GM21528 (cell line): ENCODE results near the gene SAMHD1.
"Not testable (repeated sequence)": the region's sequence is repeated elsewhere in the genome, so short reads cannot be mapped to it uniquely, and the experiment has no call there.

Experiments used
- ATAC-seq: cut with Tn5 transposase; IDR thresholded peaks from one replicate; pipeline ENCODE4 v1.9.1; 2021; ENCODE audit warnings: mild to moderate bottlenecking, moderate library complexity; ENCODE audit not compliant: unreplicated experiment, low FRiP score

SAMHD1 gene

DNA sequence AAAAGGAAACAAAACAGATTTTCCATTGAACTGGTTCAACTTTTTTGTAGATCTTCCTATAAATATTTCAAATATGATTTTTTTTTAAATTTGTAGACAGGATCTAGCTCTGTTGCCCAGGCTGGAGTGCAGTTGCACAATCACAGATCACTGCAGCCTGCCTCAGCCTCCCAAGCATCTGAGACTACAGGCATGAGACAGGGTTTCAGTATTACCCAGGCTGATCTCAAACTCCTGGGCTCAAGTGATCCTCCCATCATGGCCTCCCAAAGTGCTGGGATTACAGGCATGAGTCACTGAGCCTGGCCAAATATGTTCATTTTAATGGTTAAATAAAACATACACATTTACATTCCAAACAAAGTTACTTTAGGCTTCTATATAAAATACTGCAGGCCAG is 33.6 kb downstream of the SAMHD1 start:
- no peak for ATAC-seq

DNA sequence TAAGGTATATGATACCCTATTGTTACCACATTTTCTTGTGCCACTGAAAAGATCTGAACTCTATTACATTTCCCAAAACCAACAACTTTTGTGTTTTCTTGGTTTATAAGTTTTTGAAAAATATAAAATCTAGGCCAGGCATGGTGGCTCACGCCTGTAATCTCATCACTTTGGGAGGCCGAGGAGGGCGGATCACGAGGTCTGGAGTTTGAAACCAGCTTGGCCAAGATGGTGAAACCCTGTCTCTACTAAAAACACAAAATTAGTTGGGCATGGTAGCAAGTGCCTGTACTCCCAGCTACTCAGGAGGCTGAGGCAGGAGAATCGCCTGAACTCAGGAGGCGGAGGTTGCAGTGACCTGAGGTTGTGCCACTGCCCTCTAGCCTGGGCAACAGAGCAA is 34.3 kb downstream of the SAMHD1 start:
- no peak for ATAC-seq

DNA sequence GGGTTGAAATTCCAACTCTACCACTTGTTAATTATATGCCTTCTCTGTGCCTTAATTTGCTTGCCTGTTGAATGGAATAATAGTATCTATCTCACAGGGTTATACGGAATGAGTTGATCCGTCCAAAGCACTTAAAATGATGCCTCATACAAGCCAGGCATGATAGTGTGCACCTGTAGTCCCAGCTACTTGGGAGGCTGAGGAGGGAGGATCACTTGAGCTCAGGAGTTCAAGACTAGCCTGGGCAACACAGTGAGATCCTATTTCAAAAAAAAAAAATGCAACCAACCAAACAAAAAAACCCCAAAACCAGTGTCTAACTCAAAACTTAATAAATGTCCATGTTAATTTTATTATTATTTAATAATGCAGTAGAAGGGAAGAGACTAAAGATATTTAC is 35.3 kb downstream of the SAMHD1 start:
- ATAC-seq: no peak

DNA sequence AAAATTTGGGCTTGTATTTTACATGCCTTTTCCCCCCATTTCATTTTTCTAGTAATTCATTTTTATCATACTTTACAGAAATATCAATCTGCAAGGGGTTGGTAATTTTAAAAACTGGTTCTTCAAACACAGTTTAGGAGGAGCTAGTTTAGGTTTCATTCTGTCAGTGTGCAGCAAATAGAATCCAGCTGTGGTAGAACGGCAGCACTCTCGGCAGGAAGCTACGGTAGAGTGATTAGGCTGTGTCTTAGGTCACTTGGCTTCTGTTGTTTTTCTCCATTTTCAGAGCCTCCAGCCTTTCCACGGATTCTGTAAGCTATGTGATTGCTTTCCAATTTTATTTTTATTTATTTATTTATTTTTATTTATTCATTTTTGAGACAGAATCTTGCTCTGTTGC is 42.9 kb downstream of the SAMHD1 start:
- ATAC-seq: no peak

DNA sequence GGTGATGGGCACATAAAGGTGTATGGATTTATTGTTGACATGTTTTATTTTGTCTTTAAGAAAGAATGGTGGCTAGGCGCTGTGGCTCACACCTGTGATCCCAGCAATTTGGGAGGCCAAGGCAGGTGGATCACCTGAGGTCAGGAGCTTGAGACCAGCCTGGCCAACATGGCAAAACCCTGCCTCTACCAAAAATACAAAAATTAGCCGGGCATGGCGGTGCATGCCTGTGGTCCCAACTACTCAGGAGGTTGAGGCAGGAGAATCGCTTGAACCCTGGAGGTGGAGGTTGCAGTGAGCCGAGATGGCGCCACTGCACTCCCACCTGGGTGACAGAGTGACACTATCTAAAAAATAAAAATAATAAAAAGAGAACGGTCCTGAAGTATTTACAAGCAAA is 45.4 kb downstream of the SAMHD1 start:
- not testable (repeated sequence) for ATAC-seq

DNA sequence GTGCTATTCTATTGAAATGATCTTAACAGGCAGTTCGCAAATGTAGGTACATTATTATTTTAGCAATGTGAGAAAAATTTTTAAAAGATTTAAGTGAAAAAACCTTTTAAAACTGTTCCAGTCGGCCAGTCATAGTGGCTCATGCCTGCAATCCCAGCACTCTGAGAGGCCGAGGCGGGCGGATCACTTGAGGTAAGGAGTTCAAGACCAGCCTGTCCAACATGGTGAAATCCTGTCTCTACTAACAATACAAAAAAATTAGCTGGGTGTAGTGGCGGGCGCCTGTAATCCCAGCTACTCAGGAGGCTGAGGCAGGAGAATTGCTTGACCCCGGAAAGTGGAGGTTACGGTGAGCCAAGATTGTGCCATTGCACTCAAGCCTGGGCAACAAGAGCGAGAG is 45.9 kb downstream of the SAMHD1 start:
- not testable (repeated sequence) for ATAC-seq

DNA sequence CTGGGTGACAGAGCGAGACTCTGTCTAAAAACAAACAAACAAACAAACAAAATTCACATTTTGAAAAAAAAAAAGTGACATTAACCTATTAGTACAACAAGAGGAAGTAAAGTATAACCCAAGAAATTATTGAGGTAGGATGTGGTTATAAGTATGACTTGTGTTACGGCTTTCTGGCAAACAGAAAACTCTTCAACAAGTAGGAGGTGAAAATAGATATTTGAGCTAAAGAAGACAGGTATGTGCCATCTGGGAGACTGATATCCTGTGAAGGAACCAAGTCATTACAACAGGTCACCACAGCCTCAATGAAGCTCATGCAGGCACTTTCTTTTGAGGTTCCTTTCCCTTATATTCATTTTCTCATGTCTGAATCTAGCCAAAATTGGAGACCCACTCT is 46.8 kb downstream of the SAMHD1 start:
- no peak for ATAC-seq

DNA sequence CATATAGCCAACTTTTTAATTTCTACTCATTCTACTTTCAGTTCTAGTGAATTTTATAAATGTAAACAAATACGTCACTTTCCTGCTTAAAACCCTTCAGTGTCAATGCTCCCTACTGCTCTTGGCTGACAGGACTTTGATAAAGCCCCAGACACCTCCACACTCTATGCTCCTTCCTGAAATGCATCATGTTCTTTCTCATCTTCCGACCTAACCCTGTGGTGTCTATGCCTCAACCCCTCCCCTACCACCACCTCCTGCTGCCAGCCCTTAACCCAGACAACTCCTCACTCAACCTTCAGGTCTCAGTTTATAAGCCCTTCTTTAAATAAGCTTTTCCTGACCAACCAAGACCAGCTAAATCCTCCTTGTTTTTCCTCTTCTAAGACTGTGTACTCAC is 56.5 kb downstream of the SAMHD1 start:
- no peak for ATAC-seq

DNA sequence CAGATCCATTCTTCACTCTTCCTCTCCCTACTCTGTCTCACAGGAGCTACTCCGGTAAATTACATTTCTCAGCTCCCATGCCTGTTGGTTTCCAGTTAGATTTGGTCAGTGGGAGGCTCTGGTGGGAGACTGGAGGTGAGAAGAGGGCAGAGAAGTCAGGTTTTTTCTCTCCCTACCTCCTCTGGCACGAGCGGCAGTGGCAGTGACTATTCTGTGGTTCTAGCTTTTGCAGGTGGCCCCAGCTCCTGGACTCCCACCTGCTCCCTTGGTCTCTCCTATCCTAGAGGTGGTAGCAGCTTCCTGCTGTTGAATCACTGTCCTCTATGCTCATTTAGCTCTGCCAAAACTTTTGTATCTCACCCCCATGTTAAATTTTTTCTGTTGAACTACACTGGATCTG is 57.7 kb downstream of the SAMHD1 start:
- ATAC-seq: no peak

DNA sequence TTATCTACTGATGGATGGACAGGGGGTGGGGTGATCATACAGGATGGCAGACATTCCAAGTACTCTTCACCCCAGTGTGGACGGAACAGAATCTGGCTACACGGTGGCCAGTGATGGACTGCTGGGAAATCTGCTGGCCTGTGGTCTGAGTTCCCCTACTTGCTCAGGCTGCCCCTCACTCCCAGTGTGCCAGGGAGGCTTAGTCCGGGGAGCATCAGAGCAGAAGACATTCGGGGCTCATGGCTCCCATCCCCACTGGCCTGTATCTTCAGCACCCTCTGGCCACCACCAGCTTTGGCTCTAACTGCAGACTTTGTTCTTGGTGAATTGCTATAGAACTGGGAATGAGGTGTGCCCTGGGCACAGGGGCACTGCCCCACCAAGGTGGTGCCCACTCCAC is 60.3 kb downstream of the SAMHD1 start:
- ATAC-seq: no peak

DNA sequence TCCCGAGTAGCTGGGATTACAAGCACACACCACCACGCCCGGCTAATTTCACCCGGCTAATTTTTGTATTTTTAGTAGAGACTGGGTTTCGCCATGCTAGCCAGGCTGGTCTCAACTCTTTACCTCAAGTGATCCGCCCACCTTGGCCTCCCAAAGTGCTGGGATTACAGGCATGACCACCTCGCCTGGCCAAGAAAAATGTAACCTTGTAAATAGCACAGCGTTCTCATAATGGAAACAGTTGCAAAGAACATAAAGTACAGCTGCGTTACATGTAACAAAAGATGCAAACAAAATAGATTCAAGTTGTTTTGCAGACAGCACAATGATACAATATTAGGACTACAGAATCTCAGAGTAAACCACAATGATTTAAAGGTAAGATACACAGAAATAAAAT is 60.9 kb downstream of the SAMHD1 start:
- no peak for ATAC-seq

DNA sequence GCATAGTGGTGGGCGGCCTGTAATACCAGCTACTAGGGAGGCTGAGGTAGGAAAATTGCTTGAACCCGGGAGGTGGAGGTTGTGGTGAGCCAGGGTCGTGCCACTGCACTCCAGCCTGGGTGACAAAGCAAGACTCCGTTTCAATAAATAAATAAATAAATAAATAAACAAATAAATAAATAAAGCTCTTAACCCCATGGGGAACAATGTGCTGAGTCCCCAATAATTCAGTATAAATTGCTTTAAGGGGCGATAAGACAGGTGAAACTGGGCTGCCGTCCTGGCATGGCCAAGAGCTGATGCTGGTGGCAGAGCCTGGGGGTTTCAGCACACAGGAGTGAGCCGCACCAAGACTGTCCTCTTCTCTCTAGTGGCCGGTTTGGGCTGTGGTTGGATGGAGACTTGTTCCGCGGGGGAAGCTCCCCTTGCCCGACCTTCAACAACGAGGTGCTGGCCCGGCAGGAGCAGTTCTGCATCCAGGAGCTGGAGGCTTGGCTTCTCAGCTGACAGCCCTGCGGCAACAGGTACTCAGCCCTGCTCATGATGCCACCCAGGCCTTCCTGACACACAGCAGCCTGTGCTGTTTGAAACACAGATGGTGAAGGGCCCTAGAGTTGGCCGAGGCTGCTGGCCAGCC is 62.5 kb downstream of the SAMHD1 start:
- no peak for ATAC-seq

DNA sequence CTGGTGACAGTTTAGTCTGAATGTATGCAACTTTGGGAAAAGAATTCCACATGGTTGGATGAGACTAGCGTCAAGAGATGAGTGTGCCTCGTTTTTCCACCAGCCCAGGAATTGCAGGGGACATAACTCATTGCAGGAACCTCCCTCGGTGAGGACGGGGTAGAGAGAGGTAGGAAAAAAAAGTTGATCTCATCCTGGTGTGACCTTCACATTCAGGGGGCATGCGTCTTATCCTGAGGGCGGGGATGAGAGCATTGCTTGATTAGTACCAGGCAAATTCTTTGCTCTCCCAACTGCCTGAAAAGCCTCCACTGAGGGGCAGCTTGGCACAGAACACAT is 63.8 kb downstream of the SAMHD1 start:
- ATAC-seq: no peak

DNA sequence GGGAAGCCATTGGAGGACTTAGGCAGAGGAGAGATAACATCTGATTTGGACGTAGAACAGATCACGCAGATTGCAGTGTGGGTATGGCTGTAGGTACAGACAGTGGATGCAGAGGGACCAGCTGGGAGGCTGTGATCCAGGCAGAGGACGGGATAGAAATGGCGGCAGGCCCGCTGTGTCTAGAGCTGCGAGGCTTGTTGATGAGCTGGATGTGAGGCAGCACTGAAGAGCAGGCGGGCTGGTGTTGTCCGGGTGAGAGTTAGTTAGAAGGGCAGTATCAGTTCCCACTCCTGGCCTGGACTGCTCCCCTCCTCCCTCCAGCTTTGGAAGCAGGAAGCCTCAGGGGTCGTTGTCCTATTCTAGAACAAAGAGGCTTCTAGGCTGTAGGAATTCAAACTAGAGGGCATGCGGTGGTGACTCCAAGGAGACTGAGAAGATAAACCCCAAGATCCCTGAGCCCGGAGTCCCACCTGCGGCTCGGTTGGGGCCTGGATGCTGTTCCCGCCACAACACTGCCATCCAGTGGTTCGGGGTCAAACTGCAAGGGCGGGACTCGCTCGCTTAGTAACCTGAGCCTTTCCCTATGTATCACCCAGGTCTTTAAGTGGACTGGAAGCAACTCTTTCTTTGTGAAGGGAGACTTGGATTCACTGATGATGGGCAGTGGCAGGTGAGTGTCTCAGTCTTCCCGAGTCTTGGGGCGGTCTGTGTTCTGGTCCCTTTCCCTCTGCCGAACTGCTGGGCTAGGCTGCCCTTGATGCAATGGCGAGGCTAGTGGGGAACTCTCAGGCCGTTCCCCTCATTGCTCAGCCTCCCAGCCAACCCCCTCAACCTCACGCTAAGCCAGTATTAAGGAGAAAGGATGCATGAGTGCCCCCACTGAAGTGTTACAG is 64.4 kb downstream of the SAMHD1 start:
- no peak for ATAC-seq

DNA sequence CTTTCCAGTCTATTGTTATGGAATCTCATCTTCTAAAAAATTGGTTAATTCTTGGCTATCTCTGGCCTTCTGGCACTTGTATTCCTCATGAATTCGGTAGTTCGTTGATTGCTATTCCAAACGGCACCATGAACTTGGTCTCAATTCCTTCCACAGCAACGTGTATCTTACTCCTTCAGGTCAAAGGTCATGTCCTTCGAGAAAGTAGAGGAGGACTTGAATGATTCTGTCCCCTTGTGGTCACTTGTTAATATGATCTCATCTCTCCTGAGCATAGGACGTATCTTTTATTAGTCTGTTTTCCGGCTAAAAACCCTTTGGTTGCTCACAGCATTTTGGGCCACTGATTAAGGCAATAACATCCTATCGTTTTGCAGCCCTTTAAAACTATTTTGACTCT is 66.2 kb downstream of the SAMHD1 start:
- no peak for ATAC-seq

DNA sequence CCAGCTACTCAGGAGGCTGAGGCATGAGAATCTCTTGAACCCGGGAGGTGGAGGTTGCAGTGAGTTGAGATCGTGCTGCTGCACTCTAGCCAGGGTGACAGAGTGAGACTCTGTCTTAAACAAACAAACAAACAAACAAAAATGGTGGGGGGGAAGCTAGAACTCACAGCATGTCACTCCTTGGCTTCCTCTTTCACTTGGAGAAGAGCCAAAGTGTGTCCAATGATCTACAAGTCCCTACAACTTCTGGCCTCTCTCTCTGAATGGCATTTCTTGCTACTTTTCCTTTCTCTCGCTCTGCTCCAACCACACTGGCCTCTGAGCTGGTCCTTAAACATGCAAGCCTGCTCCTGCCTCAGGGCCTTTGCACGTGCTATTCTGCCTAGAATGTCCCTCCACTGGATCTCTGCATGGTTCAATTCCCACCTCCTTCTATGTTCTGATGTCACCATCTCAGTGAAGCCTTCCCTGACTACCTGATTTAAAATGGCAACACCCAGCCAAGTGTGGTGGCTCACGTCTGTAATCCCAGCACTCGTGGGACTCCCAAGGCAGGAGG is 67.5 kb downstream of the SAMHD1 start:
- ATAC-seq: no peak

DNA sequence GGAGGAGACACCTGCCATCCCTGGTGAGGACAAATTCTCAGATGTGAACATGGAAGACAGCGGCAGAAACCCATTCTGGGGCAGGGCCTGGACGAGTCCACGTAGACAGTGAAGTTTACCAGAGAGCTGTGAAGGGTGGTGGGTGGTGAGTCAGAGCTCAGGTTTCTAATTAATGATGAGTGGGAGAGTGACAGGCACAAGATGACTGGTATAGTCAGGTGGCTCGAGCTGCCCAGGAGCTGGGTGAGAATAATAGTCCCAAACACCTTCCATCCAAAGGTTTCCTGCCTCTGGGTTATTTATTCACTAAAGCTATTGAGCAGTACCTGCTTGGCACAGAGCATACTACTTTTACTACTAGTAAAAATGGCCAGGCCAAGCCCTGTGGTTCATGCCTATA is 69.6 kb downstream of the SAMHD1 start:
- no peak for ATAC-seq

DNA sequence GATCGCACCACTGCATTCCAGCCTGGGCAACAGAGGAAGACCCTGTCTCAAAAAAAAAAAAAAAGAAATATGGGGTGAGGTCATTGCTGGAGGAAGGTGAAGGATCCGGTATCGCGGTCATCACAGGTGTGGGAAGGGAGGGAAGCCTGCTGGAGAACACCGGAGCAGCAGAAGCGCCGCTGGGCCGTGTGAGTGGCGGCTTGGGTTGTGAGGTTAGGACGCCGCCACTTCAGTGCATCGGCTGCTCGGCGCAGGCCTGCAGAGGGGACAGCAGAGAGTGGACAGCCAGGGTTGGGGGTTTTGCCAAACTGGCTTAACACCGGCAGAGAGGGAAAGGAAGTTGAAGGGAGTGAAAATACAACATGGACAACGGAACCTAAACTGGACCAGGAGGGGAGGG is 70.2 kb downstream of the SAMHD1 start:
- no peak for ATAC-seq

DNA sequence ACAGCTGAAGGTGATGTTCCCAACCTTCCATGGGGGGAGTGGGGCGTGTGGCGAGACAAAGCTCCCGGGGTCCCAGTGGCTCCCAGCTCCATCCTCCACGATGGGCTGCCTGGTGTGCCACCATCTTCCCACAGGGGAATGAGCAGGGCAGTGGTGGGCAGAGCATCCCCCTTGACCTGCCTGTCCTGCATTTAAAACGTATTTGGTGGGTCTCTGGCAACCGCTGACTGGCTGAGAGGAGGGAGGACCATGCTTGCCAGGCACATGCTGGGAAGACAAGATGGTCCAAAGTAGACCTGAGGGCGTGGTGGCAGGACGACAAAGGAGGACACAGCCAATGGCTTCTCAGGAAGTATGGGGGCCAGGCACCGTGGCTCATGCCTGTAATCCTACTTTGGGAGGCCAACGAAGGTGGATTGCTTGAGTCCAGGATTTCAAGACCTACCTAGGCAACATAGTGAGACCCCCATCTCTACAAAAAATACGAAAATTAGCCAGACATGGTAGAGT is 70.7 kb downstream of the SAMHD1 start:
- ATAC-seq: no peak

DNA sequence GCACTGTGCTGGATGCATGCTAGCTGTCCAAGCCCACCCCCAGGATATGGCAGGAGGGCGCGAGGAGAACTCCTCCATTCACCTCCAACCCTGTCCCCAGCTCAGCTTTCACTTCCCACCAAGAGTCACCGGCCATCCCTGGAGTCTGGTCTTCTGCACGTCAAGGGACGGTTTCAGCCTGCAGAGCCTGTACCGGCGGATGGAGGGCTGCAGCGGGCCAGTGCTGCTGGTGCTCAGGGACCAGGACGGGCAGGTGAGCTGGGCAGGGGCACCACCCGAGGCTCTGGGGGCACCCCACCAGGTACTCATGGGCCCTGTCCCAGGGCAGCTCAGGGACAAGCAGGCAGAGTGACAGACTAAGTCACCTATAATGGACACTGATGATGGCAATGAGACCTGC is 72.6 kb downstream of the SAMHD1 start:
- no peak for ATAC-seq

DNA sequence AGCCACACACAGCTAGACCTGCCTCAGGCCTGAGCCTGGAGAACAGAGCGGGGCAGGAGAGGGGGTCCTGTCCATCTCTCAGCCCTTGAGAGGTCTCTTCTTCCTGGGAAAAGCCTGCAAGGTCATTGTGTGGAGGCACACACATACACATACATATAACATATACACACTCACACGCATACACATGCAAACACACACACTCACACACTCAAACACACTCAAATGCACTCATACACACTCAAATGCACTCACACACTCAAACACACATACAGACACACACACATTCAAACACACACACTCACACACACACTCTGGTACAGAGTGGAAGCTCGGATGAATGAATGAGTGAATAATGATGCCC is 75.1 kb downstream of the SAMHD1 start:
- no peak for ATAC-seq
